ENCODE data around the gene NRDC.
A peak's percentile ranks its signal among the peaks of the same experiment; 100 is the strongest.
"Not testable (repeated sequence)": the region's sequence is repeated elsewhere in the genome, so short reads cannot be mapped to it uniquely, and the experiment has no call there.

Gene NRDC

GRCh38 chr1:51878616-51879336 is at the start of gene NRDC:
TSS of gene NRDC (minus strand) at chr1:51878727. CDS start at chr1:51878615, 112 bp downstream.
- peak; percentile 77 for DNase-seq

- no peak for DNase-seq
Observed at GRCh38 chr1:51927029-51927428, 48.5 kb upstream of the NRDC start.

- DNase-seq, result no peak
Observed at GRCh38 chr1:51926171-51926812, 47.8 kb upstream of the NRDC start.

GRCh38 chr1:51924455-51924854 is 45.9 kb upstream of the NRDC start:
- DNase-seq, result no peak

GRCh38 chr1:51922040-51922439 is 43.5 kb upstream of the NRDC start:
- no peak for DNase-seq

- no peak for DNase-seq
Observed at GRCh38 chr1:51920130-51920529, 41.6 kb upstream of the NRDC start.

GRCh38 chr1:51919684-51920083 is 41.2 kb upstream of the NRDC start:
- DNase-seq, result no peak

- DNase-seq, result no peak
Observed at GRCh38 chr1:51916587-51917405, 38.3 kb upstream of the NRDC start.

GRCh38 chr1:51915951-51916350 is 37.4 kb upstream of the NRDC start:
- no peak for DNase-seq

GRCh38 chr1:51912881-51913280 is 34.4 kb upstream of the NRDC start:
- DNase-seq, result no peak

- DNase-seq, result no peak
Observed at GRCh38 chr1:51910221-51911000, 31.9 kb upstream of the NRDC start.

- no peak for DNase-seq
Observed at GRCh38 chr1:51908499-51908898, 30.0 kb upstream of the NRDC start.

GRCh38 chr1:51907079-51907702 is 28.7 kb upstream of the NRDC start:
- no peak for DNase-seq

GRCh38 chr1:51906306-51907078 is 28.0 kb upstream of the NRDC start:
- DNase-seq, result no peak

- DNase-seq, result no peak
Observed at GRCh38 chr1:51902456-51902855, 23.9 kb upstream of the NRDC start.

- DNase-seq, result no peak
Observed at GRCh38 chr1:51901151-51901550, 22.6 kb upstream of the NRDC start.

- DNase-seq, result no peak
Observed at GRCh38 chr1:51899022-51899421, 20.5 kb upstream of the NRDC start.

- DNase-seq, result no peak
Observed at GRCh38 chr1:51898090-51898734, 19.7 kb upstream of the NRDC start.

GRCh38 chr1:51897699-51898031 is 19.1 kb upstream of the NRDC start:
- DNase-seq, result no peak

GRCh38 chr1:51894748-51895147 is 16.2 kb upstream of the NRDC start:
- not testable (repeated sequence) for DNase-seq

- no peak for DNase-seq
Observed at GRCh38 chr1:51878308-51878615, 265 bp downstream of the NRDC start.

Data from cortex of kidney (tissue), 1 donor.